ENCODE measurements around the gene CLEC16A. TPM values are rescaled to one million over a fixed set of nuclear protein-coding genes. Genes with fewer than 3 reads are reported as not detected.

The CLEC16A gene
- total and polyA plus RNA-seq, 2 experiments from 2014 or later = 9.9 to 24.1 TPM

GRCh38 chr16:10979717-10980601 is 35.6 kb downstream of the CLEC16A start:
- no peak overlapping the region; the same call in 1 of the 2 replicates for H2AFZ ChIP-seq
- no peak for TF ChIP-seq NANOG (IDR thresholded peaks at IDR 0.05; ENCODE audit: borderline replicate concordance)
- TF ChIP-seq STAT1 (IDR thresholded peaks at IDR 0.05; ENCODE audit: unreplicated experiment) = no peak
- TF ChIP-seq EZH2phosphoT487 (IDR thresholded peaks at IDR 0.05; ENCODE audit: unreplicated experiment) = no peak
- no peak for TF ChIP-seq REST (IDR thresholded peaks at IDR 0.05; ENCODE audit: unreplicated experiment)
- no peak for TF ChIP-seq ZNF114 (CRISPR knock-in tag; IDR thresholded peaks at IDR 0.05)
- TF ChIP-seq CTCF (conservative IDR thresholded peaks at IDR 0.05; ENCODE audit: low read depth in 2 of 2) = no peak
- TF ChIP-seq ETS1 (IDR thresholded peaks at IDR 0.05) = no peak
- TF ChIP-seq EZH2 (IDR thresholded peaks at IDR 0.05; ENCODE audit: low read depth, unreplicated experiment) = no peak
- no peak for TF ChIP-seq ZNF462 (CRISPR knock-in tag; IDR thresholded peaks at IDR 0.05)
- no peak for TF ChIP-seq ZNF331 (CRISPR knock-in tag; IDR thresholded peaks at IDR 0.05; ENCODE audit: low read depth)
- TF ChIP-seq JUNB (IDR thresholded peaks at IDR 0.05; ENCODE audit: unreplicated experiment) = no peak
- TF ChIP-seq CREB1 (CRISPR knock-in tag; IDR thresholded peaks at IDR 0.05; ENCODE audit: low read depth) = no peak
- no peak for TF ChIP-seq POLR2AphosphoS5 (IDR thresholded peaks at IDR 0.05; ENCODE audit: low read depth)
- peak; percentile 48 for DNase-seq (ENCODE audit: low spot score)
- no peaks in the 10 kb centered on the region for H3K9me2 ChIP-seq (ENCODE audit: insufficient read depth)
- no peaks in the 10 kb centered on the region for H3K9me3 Mint-ChIP-seq
- H3K36me3 ChIP-seq (ENCODE audit: insufficient read depth) = no peaks in the 10 kb centered on the region; the same call in 1 of the 2 replicates
- H3K4me2 ChIP-seq = no peak overlapping the region
- H3K79me2 ChIP-seq (replicated peaks; ENCODE audit: insufficient read depth) = no peaks in the 10 kb centered on the region
- no peaks in the 10 kb centered on the region for H4K20me1 ChIP-seq (replicated peaks; ENCODE audit: insufficient read depth)
- H3K36me3 Mint-ChIP-seq (ENCODE audit: low read depth) = no peaks in the 10 kb centered on the region
- H3K4me3 ChIP-seq = no peak overlapping the region
- no peak overlapping the region for H3K4me3 Mint-ChIP-seq
- H3K4me1 ChIP-seq (ENCODE audit: insufficient read depth) = no peaks in the 10 kb centered on the region
- H3K27me3 ChIP-seq (ENCODE audit: insufficient read depth) = no peaks in the 10 kb centered on the region
- peaks cover 2% of the 10 kb centered on the region for H3K27me3 Mint-ChIP-seq (ENCODE audit: insufficient read depth, low read depth, poor library complexity)
- H3F3A ChIP-seq (replicated peaks; ENCODE audit: low read depth) = 0 out of 2 replicates have a peak, but pooled peaks cover 5% of the 10 kb centered on the region
- ATAC-seq = peak; percentile 69
- peaks cover 11% of the 10 kb centered on the region for H3K4me1 Mint-ChIP-seq
- peak overlapping the region; percentile 75; the same call in 1 of the 2 replicates for H3K27ac Mint-ChIP-seq
- H3K27ac ChIP-seq (ENCODE audit: low read depth) = peak overlapping the region; percentile 41; the same call in 1 of the 2 replicates

Data from GM23338 (cell line).